K562 (cell line): Measurements from ENCODE around the gene DNAL4. TPM values are rescaled to one million over a fixed set of nuclear protein-coding genes. Genes with fewer than 3 reads are reported as not detected.
A peak's percentile ranks its signal among the peaks of the same experiment; 100 is the strongest.

Experiments used
- CBX3 ChIP-seq, 2 experiments: IDR thresholded peaks; 1 replicate in 1 of 2; 2 replicates in 1 of 2; pipeline ENCODE4 v1.6.1; 2012; ENCODE audit warnings: inconsistent platforms in 2 of 2, low read length in 2 of 2, borderline replicate concordance in 1 of 2, control low read depth in 1 of 2
- CEBPG ChIP-seq, 3 experiments: fragments of 200-800 bp in 1 of 3; sonication (Bioruptor generic) in 1 of 3; sonication (generic) in 1 of 3; formaldehyde crosslinking in 1 of 3; IDR thresholded peaks in 2 of 3; conservative IDR thresholded peaks in 1 of 3; 2 replicates each; pipeline versions ENCODE4 v1.6.1 to v1.8.0; 2016 to 2022; ENCODE audit warnings: missing compliant biosample characterization in 2 of 3, missing genetic modification characterization in 2 of 3, mild to moderate bottlenecking in 1 of 3, missing genetic modification reagents in 1 of 3
- DACH1 ChIP-seq: fragments of 450-650 bp; IDR thresholded peaks from 2 replicates; pipeline ENCODE4 v1.6.1; 2018; ENCODE audit not compliant: partially characterized antibody
- EGR1 ChIP-seq: fragments of 450-650 bp; conservative IDR thresholded peaks from 2 replicates; pipeline ENCODE4 v1.6.1; 2017; ENCODE audit warnings: mild to moderate bottlenecking
- GABPA ChIP-seq: fragments of 200-800 bp; sonication (Bioruptor generic); conservative IDR thresholded peaks from 2 replicates; pipeline ENCODE4 v1.6.1; 2016; ENCODE audit warnings: low read depth, missing genetic modification characterization, missing compliant biosample characterization
- HDGF ChIP-seq: fragments of 450-650 bp; IDR thresholded peaks from 2 replicates; pipeline ENCODE4 v1.6.1; 2016
- HOXB6 ChIP-seq: fragments of 250-450 bp; sonication (Bioruptor Pico); IDR thresholded peaks from 2 replicates; pipeline ENCODE4 v1.5.1; 2022; ENCODE audit warnings: mild to moderate bottlenecking, borderline replicate concordance
- MAFG ChIP-seq: fragments of 450-650 bp; conservative IDR thresholded peaks from 2 replicates; pipeline ENCODE4 v1.6.1; 2016; ENCODE audit warnings: missing genetic modification characterization, missing compliant biosample characterization
- NFYB ChIP-seq: IDR thresholded peaks from 2 replicates; pipeline ENCODE4 v1.6.1; 2011; ENCODE audit warnings: mild to moderate bottlenecking, moderate library complexity; ENCODE audit not compliant: insufficient read length; ENCODE audit errors: extremely low read depth
- SAFB2 ChIP-seq: fragments of 200-400 bp; formaldehyde crosslinking; IDR thresholded peaks from 2 replicates; pipeline ENCODE4 v1.6.1; 2018; ENCODE audit warnings: borderline replicate concordance, low read length, low read depth, moderate library complexity; ENCODE audit not compliant: severe bottlenecking
- TAF9B ChIP-seq: fragments of 450-650 bp; IDR thresholded peaks from 2 replicates; pipeline ENCODE4 v1.6.1; 2018; ENCODE audit warnings: mild to moderate bottlenecking; ENCODE audit not compliant: partially characterized antibody
- TRIM24 ChIP-seq, 2 experiments: fragments of 450-650 bp; IDR thresholded peaks; 2 replicates each; pipeline ENCODE4 v1.6.1; 2016
- ZNF561 ChIP-seq: fragments of 450-650 bp; formaldehyde crosslinking; conservative IDR thresholded peaks from 2 replicates; pipeline ENCODE4 v1.4.0; 2020; ENCODE audit warnings: mild to moderate bottlenecking, moderate library complexity
- polyA plus RNA-seq, 8 experiments: library from polyadenylated mRNA; depleted of rRNA in 4 of 8; stranded (reverse) in 5 of 8; unstranded in 3 of 8; fragments of >200 nt; fragmentation: Nextera tagmentation in 2 of 8; fragmentation: Illumina TruSeq in 1 of 8; extraction: Ambion mirVana in 2 of 8; extraction: Trizol in 1 of 8; gene quantifications; 2 replicates each; pipeline versions ENCODE4 v1.2.1 to v1.2.3, GENCODE V29; 2011 to 2014; ENCODE audit warnings: inconsistent platforms in 1 of 8, missing spikeins in 1 of 8
- total RNA-seq, 7 experiments: library from RNA; depleted of rRNA in 6 of 7; stranded (reverse); fragments of >200 nt in 6 of 7; fragmentation: Illumina TruSeq in 2 of 7; extraction: Trizol in 2 of 7; gene quantifications; 2 replicates each; pipeline versions ENCODE4 v1.2.1 to v1.2.3, GENCODE V29; 2011 to 2021; ENCODE audit warnings: low replicate concordance in 1 of 7
- TF ChIP-seq, protein P1 (sequence below): sonication (generic); formaldehyde crosslinking; IDR thresholded peaks from 2 replicates; pipeline ENCODE4 v1.9.0; 2022; ENCODE audit warnings: mild to moderate bottlenecking, missing genetic modification reagents
- TF ChIP-seq, protein P2 (sequence below): sonication (generic); formaldehyde crosslinking; IDR thresholded peaks from 2 replicates; pipeline ENCODE4 v1.5.0; 2020; ENCODE audit warnings: missing genetic modification reagents
- TF ChIP-seq, protein P3 (sequence below), 2 experiments: fragments of 450-650 bp; conservative IDR thresholded peaks; 2 replicates each; pipeline ENCODE4 v1.6.1; 2017; ENCODE audit warnings: mild to moderate bottlenecking in 2 of 2, moderate library complexity in 2 of 2

The DNAL4 gene
- total and polyA plus RNA-seq, 9 of the 15 experiments (the other 6 are each of a cell fraction or from before 2014, with no cell fraction given) = 0.20 to 9.4 (median 5.2) TPM

DNA sequence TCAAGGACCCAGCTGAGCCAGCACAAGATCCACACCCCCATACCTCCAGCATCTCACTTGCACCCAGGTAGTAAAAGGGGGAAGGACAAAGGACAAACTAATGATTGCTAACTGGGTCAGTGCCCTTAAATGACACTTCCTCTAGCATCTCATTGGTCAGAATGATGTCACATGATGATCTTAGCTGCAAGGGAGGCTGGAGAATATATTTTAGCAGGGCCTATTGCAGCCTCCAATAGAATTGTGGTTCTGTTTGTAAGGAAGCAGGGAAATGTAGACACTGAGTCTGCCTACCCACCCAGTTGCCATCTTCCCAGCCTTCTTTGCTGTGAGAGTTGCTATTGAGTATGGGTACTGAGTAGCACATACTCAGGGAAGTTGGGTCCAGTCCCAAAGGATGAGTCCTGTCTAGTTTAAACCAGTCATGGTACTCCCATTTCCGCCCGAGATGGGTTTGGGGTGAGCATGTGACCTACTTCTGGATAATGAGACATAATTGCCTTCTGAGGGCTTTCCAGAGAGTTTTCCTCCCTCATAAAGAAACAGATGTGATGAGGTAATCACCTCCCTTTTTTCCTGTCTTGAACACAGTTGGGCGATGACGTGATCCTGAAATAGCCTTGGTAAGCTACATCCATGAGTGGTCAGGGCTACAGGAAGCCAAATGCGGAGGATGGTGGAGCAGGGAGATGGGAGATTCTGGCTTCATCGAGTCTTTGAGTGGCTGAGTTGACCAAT lies 5.5 kb upstream of the DNAL4 start (continued):
- TF ChIP-seq SAFB2 (no peak), ZNF561 (CRISPR knock-in tag) (no peak), CBX3 (IDR thresholded peaks at IDR 0.05; ENCODE audit: borderline replicate concordance in 1 of 2, low read length in 2 of 2) (peak in 1 of 2 experiments; percentile 75; a peak in 1 of 3 replicates), TRIM24 (IDR thresholded peaks at IDR 0.05) (0 out of 4 replicates have a peak, but pooled peaks of 1 of the 2 experiments have one; percentile 25), NFYB (peak; percentile 80), DACH1 (no peak), GABPA (tag) (0 out of 2 replicates have a peak, but pooled peaks have one; percentile 23), MAFG (no peak), EGR1 (no peak), HDGF (no peak), HOXB6 (CRISPR knock-in tag) (no peak), CEBPG (CRISPR knock-in tag; IDR thresholded peaks at IDR 0.05) (no peak), CEBPG (tag; conservative IDR thresholded peaks at IDR 0.05 in 1 of 2, IDR thresholded peaks at IDR 0.05 in 1 of 2) (0 out of 4 replicates have a peak, but pooled peaks of 1 of the 2 experiments have one; percentile 19), TAF9B (no peak)
- TF ChIP-seq, protein P1, sequence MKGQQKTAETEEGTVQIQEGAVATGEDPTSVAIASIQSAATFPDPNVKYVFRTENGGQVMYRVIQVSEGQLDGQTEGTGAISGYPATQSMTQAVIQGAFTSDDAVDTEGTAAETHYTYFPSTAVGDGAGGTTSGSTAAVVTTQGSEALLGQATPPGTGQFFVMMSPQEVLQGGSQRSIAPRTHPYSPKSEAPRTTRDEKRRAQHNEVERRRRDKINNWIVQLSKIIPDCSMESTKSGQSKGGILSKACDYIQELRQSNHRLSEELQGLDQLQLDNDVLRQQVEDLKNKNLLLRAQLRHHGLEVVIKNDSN (CRISPR knock-in tag) = peak; percentile 70
- TF ChIP-seq, protein P2, sequence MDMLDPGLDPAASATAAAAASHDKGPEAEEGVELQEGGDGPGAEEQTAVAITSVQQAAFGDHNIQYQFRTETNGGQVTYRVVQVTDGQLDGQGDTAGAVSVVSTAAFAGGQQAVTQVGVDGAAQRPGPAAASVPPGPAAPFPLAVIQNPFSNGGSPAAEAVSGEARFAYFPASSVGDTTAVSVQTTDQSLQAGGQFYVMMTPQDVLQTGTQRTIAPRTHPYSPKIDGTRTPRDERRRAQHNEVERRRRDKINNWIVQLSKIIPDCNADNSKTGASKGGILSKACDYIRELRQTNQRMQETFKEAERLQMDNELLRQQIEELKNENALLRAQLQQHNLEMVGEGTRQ (CRISPR knock-in tag) = peak; percentile 55
- TF ChIP-seq, protein P3, sequence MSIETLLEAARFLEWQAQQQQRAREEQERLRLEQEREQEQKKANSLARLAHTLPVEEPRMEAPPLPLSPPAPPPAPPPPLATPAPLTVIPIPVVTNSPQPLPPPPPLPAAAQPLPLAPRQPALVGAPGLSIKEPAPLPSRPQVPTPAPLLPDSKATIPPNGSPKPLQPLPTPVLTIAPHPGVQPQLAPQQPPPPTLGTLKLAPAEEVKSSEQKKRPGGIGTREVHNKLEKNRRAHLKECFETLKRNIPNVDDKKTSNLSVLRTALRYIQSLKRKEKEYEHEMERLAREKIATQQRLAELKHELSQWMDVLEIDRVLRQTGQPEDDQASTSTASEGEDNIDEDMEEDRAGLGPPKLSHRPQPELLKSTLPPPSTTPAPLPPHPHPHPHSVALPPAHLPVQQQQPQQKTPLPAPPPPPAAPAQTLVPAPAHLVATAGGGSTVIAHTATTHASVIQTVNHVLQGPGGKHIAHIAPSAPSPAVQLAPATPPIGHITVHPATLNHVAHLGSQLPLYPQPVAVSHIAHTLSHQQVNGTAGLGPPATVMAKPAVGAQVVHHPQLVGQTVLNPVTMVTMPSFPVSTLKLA (conservative IDR thresholded peaks at IDR 0.05) = no peak
